ENCODE results near the gene SLC4A5.

DNA sequence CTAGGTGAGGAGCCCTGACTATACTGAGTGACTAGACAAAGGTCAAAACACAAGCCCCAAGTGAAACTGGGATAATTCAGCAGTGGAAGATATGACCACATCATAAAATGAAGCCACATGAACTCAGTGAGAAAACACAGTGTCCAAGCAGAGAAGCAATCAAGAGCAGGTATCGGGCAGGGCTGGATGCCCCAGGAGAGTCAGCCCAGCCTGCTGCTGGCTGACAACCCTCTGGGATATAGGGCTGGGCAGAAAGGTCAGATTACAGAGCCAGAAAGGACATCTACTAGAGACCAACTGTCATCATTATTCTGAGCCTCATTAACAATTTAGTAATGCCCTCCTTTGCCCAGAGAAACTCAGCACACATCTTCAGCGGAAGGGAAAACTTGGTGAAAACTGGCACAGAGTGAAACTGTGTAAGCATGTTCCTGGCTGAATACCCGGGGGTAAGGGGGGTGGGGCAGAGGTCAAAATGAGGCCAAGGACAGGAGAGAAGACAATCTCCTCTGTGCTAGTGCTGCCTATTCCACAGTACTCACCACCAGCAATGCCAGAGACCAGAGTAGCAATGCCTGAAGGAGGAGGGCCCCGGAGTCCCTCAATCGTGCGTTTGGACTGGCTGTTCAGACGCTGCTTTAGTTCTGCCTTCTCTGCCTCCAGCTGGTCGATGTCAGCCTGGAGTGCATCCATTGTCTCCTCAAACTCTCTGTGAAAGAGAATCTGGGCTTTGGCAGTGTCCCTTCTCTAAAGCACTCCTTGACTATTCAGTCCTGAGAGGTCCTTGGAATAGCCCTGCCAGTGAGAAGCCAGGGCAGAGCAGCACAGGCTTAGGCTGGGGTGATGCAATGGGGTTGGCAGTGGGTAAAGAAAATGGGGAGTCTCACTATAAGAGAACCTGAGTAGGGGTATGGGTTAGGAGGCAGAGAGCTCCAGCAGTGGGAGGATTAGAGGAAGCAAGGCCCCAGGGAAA, 21.6 kb upstream of the SLC4A5 start:
- TF ChIP-seq POLR2A (IDR thresholded peaks at IDR 0.05) = no peak
- TF ChIP-seq, protein P1, sequence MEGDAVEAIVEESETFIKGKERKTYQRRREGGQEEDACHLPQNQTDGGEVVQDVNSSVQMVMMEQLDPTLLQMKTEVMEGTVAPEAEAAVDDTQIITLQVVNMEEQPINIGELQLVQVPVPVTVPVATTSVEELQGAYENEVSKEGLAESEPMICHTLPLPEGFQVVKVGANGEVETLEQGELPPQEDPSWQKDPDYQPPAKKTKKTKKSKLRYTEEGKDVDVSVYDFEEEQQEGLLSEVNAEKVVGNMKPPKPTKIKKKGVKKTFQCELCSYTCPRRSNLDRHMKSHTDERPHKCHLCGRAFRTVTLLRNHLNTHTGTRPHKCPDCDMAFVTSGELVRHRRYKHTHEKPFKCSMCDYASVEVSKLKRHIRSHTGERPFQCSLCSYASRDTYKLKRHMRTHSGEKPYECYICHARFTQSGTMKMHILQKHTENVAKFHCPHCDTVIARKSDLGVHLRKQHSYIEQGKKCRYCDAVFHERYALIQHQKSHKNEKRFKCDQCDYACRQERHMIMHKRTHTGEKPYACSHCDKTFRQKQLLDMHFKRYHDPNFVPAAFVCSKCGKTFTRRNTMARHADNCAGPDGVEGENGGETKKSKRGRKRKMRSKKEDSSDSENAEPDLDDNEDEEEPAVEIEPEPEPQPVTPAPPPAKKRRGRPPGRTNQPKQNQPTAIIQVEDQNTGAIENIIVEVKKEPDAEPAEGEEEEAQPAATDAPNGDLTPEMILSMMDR (IDR thresholded peaks at IDR 0.05) = no peak

Measured in esophagus squamous epithelium (tissue), 4 donors.